Colon (tissue), 2 donors: ENCODE measurements around the gene IQCF5.
"Not testable (repeated sequence)": the region's sequence is repeated elsewhere in the genome, so short reads cannot be mapped to it uniquely, and the experiment has no call there.

Experiments
- FAIRE-seq: peaks from 2 replicates; lab custom pipeline; 2012; peaks lifted over from hg19 to GRCh38; lab: Jason Lieb, UNC
- donor health status: control.
- donor health status: control.

Gene IQCF5

DNA sequence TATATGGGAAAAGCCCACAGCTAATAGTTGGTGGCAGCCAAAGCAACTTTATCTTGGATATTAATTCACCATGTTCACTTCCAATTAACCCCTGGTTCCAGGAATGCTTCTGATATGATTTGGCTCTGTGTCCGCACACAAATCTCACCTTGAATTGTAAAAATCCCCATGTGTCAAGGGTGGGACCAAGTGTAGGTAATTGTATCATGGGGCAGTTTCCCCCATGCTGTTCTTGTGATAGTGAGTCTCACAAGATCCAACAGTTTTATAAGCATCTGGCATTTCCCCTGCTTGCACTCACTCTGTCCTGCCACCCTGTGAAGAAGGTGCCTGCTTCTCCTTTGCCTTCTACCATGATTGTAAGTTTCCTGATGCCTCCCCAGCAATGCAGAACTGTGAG lies 6.5 kb downstream of the IQCF5 start:
- FAIRE-seq: not testable (repeated sequence)

GRCh38 chr3:51862886-51863285 lies 12.5 kb downstream of the IQCF5 start:
- FAIRE-seq: no peak

- no peak for FAIRE-seq
These were observed 14.4 kb downstream of the IQCF5 start, which contains the start of gene IQCF2 for GRCh38 chr3:51860703-51861665. Gene IQCF2 (plus strand): TSS chr3:51861615. CDS start chr3:51861667, 52 bp downstream.

DNA sequence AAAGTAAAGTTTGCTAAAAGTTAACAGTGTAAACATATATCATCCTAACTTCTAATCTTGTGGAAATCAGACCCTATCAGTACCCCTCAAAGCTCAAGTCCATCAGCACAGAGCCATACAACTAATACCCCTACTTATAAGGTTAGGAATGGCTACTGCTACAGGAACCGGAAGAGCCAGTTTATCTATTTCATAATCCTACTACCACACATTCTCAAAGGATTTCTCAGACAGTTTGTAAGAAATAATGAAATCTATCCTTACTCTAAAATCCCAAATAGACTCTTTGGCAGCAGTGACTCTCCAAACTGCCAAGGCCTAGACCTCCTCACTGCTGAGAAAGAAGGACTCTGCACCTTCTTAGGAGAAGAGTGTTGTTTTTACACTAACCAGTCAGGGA lies 20.0 kb downstream of the IQCF5 start:
- not testable (repeated sequence) for FAIRE-seq

DNA sequence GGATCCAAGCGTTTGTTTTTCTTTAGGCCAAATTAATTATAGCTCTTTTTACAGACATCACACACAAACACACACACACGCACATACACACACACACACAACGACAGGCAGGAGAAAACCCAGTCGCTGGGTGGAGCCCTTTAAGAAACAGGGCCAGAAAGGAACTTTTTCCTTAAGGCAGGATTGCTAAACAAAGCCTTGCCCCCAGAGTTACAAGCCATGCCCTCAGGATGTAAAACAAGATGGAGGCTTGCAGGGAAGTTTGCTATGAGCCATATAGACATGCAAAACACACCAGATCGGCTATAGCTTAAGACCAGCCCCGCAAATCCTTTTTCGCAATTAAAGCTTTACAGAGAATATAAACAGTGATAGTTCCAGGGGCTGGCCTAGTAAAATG lies 30.3 kb downstream of the IQCF5 start:
- no peak for FAIRE-seq

- no peak for FAIRE-seq
These were observed 38.8 kb downstream of the IQCF5 start for GRCh38 chr3:51836606-51837005.

DNA sequence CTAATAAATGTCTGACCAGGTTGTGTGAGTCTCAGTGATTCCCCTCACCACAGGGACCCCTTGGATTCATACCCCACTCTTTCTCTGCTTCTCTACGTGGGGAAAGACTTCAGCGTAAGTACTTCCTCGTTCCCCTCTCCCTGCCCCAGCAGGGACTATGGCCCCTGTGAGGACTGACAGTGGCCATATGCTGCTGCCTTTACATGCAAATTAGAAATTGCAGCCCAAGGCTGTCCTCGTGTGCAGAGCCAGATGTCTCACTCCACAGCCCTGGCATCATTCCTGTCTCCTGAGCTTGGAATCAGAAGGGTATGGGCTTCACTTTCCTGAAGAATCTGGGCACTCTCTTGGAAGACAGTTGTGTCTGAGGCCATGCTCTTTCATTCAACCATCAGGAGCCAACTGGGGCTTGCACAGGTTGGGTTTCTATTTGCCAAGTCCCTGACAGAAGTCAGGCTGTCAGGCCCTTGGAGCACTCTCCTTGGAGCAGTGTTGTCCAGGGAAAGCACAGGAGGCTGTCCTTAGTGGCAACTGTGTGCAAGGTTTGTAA lies 44.5 kb downstream of the IQCF5 start:
- no peak for FAIRE-seq

DNA sequence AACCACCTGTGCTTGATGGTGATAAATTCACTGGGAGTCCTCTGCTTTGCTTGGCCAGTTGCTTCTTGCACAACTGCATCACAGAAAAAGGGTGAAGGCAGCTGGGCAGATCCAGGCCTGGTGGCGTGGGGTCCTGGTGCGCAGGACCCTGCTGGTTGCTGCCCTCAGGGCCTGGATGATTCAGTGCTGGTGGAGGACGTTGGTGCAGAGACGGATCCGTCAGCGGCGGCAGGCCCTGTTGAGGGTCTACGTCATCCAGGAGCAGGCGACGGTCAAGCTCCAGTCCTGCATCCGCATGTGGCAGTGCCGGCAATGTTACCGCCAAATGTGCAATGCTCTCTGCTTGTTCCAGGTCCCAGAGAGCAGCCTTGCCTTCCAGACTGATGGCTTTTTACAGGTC lies 45.1 kb downstream of the IQCF5 start:
- FAIRE-seq: no peak

DNA sequence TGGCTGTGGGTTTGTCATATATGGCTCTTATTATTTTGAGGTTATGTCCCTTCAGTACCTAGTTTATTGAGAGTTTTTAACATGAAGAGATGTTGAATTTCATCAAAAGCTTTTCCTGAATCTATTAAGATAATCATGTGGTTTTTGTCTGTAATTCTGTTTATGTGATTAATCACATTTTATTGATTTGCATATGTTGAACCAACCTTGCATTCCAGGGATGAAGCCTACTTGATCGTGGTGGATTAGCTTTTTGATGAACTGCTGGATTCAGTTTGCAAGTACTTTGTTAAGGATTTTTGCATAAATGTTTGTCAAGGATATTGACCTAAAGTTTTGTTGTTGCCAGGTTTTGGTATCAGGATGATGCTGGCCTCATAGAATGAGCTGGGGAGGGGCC lies 47.1 kb downstream of the IQCF5 start:
- FAIRE-seq: no peak
